IPS-20b (cell line): Measurements from ENCODE around the gene LCE1E.

Experiments
- H3K27ac ChIP-seq: one replicate; pipeline ENCODE4 v1.5.1; 2013; ENCODE audit warnings: low read length
- H3K27me3 ChIP-seq: 2 replicates; pipeline ENCODE4 v1.6.1; 2013; ENCODE audit warnings: mild to moderate bottlenecking, low read length, inconsistent platforms; ENCODE audit not compliant: insufficient read depth
- H3K36me3 ChIP-seq: 2 replicates; pipeline ENCODE4 v1.6.1; 2013; ENCODE audit warnings: low read depth, mild to moderate bottlenecking, inconsistent platforms, low read length, moderate library complexity; ENCODE audit not compliant: insufficient read depth
- H3K4me1 ChIP-seq: 2 replicates; pipeline ENCODE4 v1.6.1; 2013; ENCODE audit warnings: mild to moderate bottlenecking, control low read depth, inconsistent platforms, low read length, moderate library complexity; ENCODE audit not compliant: insufficient read depth
- H3K4me3 ChIP-seq: 2 replicates; pipeline ENCODE4 v1.5.1; 2013; ENCODE audit warnings: mild to moderate bottlenecking, low read length, inconsistent platforms
- H3K9ac ChIP-seq: 2 replicates; pipeline ENCODE4 v1.6.1; 2013; ENCODE audit warnings: low read depth, mild to moderate bottlenecking, inconsistent platforms, low read length, moderate library complexity
- H3K9me3 ChIP-seq: 2 replicates; pipeline ENCODE4 v1.6.1; 2013; ENCODE audit warnings: mild to moderate bottlenecking, low read depth, low read length, inconsistent platforms; ENCODE audit not compliant: insufficient read depth

LCE1E gene

GRCh38 chr1:152758636-152759035 lies 27.4 kb upstream of the LCE1E start:
- H3K4me1 ChIP-seq = no peaks in the 10 kb centered on the region
- no peak overlapping the region for H3K4me3 ChIP-seq
- no peak overlapping the region for H3K9ac ChIP-seq
- H3K27me3 ChIP-seq = no peaks in the 10 kb centered on the region
- peaks cover 68% of the 10 kb centered on the region for H3K9me3 ChIP-seq
- no peak overlapping the region for H3K27ac ChIP-seq
- no peaks in the 10 kb centered on the region for H3K36me3 ChIP-seq

DNA sequence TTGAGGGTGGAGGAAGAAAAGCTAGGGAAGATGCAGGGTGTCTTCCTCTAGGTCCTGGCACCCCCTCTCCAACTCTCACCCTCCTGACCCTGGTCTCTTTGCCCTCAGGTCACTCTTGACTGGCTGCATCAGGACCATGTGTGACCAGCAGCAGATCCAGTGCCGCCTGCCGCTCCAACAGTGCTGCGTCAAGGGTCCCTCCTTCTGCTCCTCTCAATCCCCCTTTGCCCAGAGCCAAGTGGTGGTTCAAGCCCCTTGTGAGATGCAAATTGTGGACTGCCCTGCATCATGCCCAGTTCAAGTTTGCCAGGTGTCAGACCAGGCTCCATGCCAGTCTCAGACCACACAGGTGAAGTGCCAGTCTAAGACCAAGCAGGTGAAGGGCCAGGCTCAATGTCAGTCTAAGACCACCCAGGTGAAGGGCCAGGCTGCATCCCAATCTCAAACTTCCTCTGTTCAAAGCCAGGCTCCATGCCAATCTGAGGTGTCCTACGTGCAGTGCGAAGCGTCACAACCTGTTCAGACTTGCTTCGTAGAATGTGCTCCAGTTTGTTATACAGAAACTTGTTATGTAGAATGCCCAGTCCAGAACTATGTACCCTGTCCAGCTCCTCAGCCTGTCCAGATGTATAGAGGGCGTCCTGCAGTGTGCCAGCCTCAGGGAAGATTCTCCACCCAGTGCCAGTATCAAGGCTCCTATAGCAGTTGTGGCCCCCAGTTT lies 26.4 kb upstream of the LCE1E start:
- Histone ChIP-seq H3K27me3 (no peaks in the 10 kb centered on the region), H3K36me3 (no peaks in the 10 kb centered on the region), H3K9me3 (peaks cover 67% of the 10 kb centered on the region), H3K9ac (no peak overlapping the region), H3K4me3 (no peak overlapping the region), H3K4me1 (no peaks in the 10 kb centered on the region), H3K27ac (no peak overlapping the region)

- no peak overlapping the region for H3K9ac ChIP-seq
- H3K27ac ChIP-seq = no peak overlapping the region
- peaks cover 69% of the 10 kb centered on the region for H3K9me3 ChIP-seq
- no peaks in the 10 kb centered on the region for H3K4me1 ChIP-seq
- H3K27me3 ChIP-seq = no peaks in the 10 kb centered on the region
- no peaks in the 10 kb centered on the region for H3K36me3 ChIP-seq
- no peak overlapping the region for H3K4me3 ChIP-seq
Observed at GRCh38 chr1:152760551-152761190, 25.4 kb upstream of the LCE1E start.

DNA sequence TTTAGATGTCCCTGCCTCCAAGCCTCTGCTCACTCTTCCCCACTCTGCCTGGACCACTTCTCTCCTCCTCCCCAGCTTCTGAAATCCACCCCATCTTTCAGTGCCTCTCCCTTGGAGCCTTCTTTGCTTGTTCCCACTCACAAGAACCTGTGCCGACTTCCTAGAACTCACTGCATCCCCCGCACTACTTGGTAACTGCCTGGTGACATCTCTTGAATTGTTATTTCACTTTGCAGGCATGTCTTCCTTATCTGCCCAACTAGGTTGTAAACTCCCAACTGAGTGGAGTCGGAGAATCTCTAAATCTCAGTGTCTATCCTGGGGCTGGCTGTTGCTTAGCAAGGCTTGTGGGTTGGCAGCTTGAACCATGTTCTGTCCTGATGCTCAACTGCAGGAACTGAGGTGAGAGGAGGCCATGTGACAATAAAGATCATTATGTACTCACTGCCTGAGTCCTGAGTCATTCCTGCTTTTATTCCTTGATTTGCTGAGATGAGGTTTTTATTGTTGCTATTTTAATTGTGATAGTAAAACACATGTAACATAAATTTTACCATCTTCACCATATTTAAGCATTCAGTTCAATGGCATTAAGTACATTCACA lies 24.3 kb upstream of the LCE1E start:
- no peaks in the 10 kb centered on the region for H3K27me3 ChIP-seq
- H3K36me3 ChIP-seq = no peaks in the 10 kb centered on the region
- H3K4me3 ChIP-seq = no peak overlapping the region
- H3K4me1 ChIP-seq = no peaks in the 10 kb centered on the region
- H3K9ac ChIP-seq = no peak overlapping the region
- H3K9me3 ChIP-seq = peaks cover 71% of the 10 kb centered on the region
- no peak overlapping the region for H3K27ac ChIP-seq

DNA sequence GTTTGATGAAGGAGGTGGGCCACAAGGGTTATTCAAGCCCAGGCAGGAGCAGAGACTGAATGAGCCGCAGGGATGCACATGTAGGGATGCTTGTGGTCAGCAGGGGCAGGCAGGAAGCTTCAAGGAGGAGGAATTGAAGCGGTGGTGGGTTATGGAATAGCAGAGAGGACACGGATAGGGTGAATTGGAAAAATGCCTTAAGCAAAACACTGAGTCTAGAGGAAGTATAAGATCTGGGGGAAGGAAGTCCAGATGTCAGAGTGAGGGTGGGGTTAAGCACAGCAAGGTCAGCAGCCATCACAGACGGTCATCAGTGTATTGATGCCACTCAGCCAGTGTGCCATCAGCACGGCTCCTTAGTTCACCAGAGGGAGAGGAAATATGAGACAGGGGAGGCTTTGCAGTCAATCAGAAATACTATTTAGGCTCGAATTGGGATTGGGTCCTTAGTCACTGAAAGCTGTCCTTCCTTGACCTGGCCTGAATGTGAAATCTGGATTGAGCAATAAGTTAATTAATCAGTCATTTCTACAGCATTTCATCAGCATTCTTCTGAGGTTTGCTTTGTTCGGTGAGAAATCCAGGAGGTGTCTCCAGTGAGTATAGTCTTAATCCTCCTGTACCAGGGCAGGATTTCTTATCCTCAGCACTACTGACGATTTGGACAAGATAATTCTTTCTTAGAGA lies 17.1 kb upstream of the LCE1E start:
- no peaks in the 10 kb centered on the region for H3K27me3 ChIP-seq
- no peaks in the 10 kb centered on the region for H3K4me1 ChIP-seq
- no peaks in the 10 kb centered on the region for H3K36me3 ChIP-seq
- no peak overlapping the region for H3K27ac ChIP-seq
- no peak overlapping the region for H3K4me3 ChIP-seq
- H3K9ac ChIP-seq = no peak overlapping the region
- peaks cover 54% of the 10 kb centered on the region for H3K9me3 ChIP-seq

DNA sequence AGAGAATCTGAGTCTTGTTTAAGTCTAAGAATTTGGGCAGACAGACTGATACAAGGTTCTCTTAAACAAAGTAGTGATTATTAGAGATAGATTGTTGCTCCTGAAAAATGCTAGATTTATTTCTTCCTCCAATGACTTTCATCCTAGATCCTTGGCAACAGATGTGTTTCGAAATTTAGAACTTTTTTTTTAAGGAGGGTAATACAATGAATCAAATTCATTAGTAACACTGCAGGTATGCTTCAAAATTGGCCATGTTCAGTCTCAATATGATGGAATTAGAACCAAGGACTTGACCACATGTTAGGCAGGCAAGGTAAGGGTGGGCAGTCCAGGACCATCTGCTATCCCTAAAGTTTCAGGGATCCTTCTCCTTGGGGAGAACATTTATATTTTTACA lies 15.6 kb upstream of the LCE1E start:
- H3K4me3 ChIP-seq = no peak overlapping the region
- H3K27me3 ChIP-seq = no peaks in the 10 kb centered on the region
- H3K36me3 ChIP-seq = no peaks in the 10 kb centered on the region
- H3K9ac ChIP-seq = no peak overlapping the region
- H3K27ac ChIP-seq = no peak overlapping the region
- H3K9me3 ChIP-seq = peaks cover 55% of the 10 kb centered on the region
- no peaks in the 10 kb centered on the region for H3K4me1 ChIP-seq

DNA sequence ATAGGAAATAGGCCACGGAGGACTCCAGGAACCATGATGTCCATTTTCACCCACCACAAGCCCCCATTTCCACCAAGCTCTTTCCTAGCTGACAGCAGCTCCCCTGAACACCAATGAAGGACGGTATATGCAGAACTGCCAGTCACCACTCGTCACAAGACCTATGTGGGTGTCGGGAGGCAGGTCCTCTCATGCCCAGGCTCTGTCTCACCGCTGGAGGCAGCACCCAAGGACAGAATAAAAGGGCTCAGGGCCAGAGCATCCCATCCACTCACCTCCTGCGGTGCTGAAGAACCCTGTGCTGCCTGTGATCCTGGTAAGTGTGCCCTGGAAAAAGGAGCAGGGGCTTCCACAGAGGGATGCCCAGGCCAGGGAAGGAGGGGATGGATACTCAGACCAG lies 11.2 kb upstream of the LCE1E start, which contains the start of gene LCE1F:
Gene LCE1F (plus strand): TSS at position 266 of the 400 bp plus-strand sequence. CDS start 1,232 bp downstream, outside the sequence.
- no peaks in the 10 kb centered on the region for H3K4me1 ChIP-seq
- no peaks in the 10 kb centered on the region for H3K27me3 ChIP-seq

GRCh38 chr1:152776361-152776760 lies 9.7 kb upstream of the LCE1E start:
- no peak overlapping the region for H3K27ac ChIP-seq
- no peaks in the 10 kb centered on the region for H3K36me3 ChIP-seq
- no peak overlapping the region for H3K4me3 ChIP-seq
- H3K9ac ChIP-seq = no peak overlapping the region
- no peaks in the 10 kb centered on the region for H3K4me1 ChIP-seq
- no peaks in the 10 kb centered on the region for H3K27me3 ChIP-seq
- H3K9me3 ChIP-seq = peaks cover 32% of the 10 kb centered on the region

More for the DNA sequence above, 11.2 kb upstream of the LCE1E start, which contains the start of gene LCE1F:
- no peak within 1 kb of the TSS for H3K27ac ChIP-seq
- no peaks in the 10 kb centered on the region for H3K36me3 ChIP-seq
- H3K4me3 ChIP-seq = no peak within 1 kb of the TSS
- H3K9me3 ChIP-seq = peaks cover 36% of the 10 kb centered on the region
- H3K9ac ChIP-seq = no peak within 1 kb of the TSS

GRCh38 chr1:152777510-152778137 lies 8.4 kb upstream of the LCE1E start:
- Histone ChIP-seq H3K27ac (no peak overlapping the region), H3K4me3 (no peak overlapping the region), H3K4me1 (no peaks in the 10 kb centered on the region), H3K36me3 (no peaks in the 10 kb centered on the region), H3K9ac (no peak overlapping the region), H3K9me3 (peaks cover 36% of the 10 kb centered on the region), H3K27me3 (no peaks in the 10 kb centered on the region)

- H3K36me3 ChIP-seq = no peaks in the 10 kb centered on the region
- H3K4me1 ChIP-seq = no peaks in the 10 kb centered on the region
- peaks cover 47% of the 10 kb centered on the region for H3K9me3 ChIP-seq
- H3K27ac ChIP-seq = no peak overlapping the region
- H3K27me3 ChIP-seq = no peaks in the 10 kb centered on the region
- H3K4me3 ChIP-seq = no peak overlapping the region
- no peak overlapping the region for H3K9ac ChIP-seq
Observed at GRCh38 chr1:152783095-152783494, 3.0 kb upstream of the LCE1E start.

DNA sequence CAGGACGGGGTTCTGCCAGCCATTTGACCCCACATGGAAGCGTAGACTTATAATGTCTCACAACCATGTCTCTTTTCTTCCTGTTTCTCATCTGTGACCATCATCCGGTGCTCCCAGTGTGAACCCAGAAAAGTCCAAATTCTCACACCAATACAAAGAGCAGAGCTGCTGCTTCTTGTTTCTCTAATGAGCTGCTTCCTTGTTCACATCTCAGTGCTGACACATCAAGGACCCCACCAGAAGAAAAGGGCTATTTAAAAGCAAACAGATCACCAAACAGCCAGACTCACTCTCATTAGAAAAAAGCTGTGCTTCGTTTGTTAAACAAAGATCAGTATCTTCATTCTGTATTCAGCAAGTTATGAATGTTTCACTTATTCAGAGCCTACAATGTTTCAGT lies 9.6 kb downstream of the LCE1E start:
- Histone ChIP-seq H3K4me3 (no peak overlapping the region), H3K9ac (no peak overlapping the region), H3K36me3 (no peaks in the 10 kb centered on the region), H3K27ac (no peak overlapping the region), H3K9me3 (peaks cover 1% of the 10 kb centered on the region; the same call in 1 of the 2 replicates), H3K4me1 (no peaks in the 10 kb centered on the region), H3K27me3 (no peaks in the 10 kb centered on the region)
